ENCODE measurements around the gene TATDN2.
A peak's percentile ranks its signal among the peaks of the same experiment; 100 is the strongest.

Gene TATDN2

GRCh38 chr3:10312861-10313260, 64.6 kb downstream of the TATDN2 start:
- no peaks in the 10 kb centered on the region for H3K4me1 ChIP-seq (ENCODE audit: control insufficient read depth, insufficient read depth, low read length, poor library complexity, severe bottlenecking)
- no peaks in the 10 kb centered on the region for H3K27me3 ChIP-seq (replicated peaks; ENCODE audit: control insufficient read depth, insufficient read depth, low read length, poor library complexity, severe bottlenecking)
- DNase-seq: no peak
- H3K4me3 ChIP-seq (ENCODE audit: insufficient read depth, low read depth, low read length, poor library complexity, severe bottlenecking): no peak overlapping the region
- H3K9me3 ChIP-seq (ENCODE audit: control insufficient read depth, low read length): no peaks in the 10 kb centered on the region
- H3K27ac ChIP-seq (ENCODE audit: insufficient read depth, low read length, poor library complexity, severe bottlenecking): no peak overlapping the region
- peaks cover 75% of the 10 kb centered on the region for H3K36me3 ChIP-seq (ENCODE audit: control insufficient read depth, insufficient read depth, low read length)

- DNase-seq: no peak
- H3K27me3 ChIP-seq (replicated peaks; ENCODE audit: control insufficient read depth, insufficient read depth, low read length, poor library complexity, severe bottlenecking): no peaks in the 10 kb centered on the region
- H3K4me3 ChIP-seq (ENCODE audit: insufficient read depth, low read depth, low read length, poor library complexity, severe bottlenecking): no peak overlapping the region
- peaks cover 3% of the 10 kb centered on the region for H3K4me1 ChIP-seq (ENCODE audit: control insufficient read depth, insufficient read depth, low read length, poor library complexity, severe bottlenecking)
- H3K27ac ChIP-seq (ENCODE audit: insufficient read depth, low read length, poor library complexity, severe bottlenecking): no peak overlapping the region
- peaks cover 71% of the 10 kb centered on the region for H3K36me3 ChIP-seq (ENCODE audit: control insufficient read depth, insufficient read depth, low read length)
- no peaks in the 10 kb centered on the region for H3K9me3 ChIP-seq (ENCODE audit: control insufficient read depth, low read length)
Observed at GRCh38 chr3:10315101-10315500, 66.8 kb downstream of the TATDN2 start.

DNA sequence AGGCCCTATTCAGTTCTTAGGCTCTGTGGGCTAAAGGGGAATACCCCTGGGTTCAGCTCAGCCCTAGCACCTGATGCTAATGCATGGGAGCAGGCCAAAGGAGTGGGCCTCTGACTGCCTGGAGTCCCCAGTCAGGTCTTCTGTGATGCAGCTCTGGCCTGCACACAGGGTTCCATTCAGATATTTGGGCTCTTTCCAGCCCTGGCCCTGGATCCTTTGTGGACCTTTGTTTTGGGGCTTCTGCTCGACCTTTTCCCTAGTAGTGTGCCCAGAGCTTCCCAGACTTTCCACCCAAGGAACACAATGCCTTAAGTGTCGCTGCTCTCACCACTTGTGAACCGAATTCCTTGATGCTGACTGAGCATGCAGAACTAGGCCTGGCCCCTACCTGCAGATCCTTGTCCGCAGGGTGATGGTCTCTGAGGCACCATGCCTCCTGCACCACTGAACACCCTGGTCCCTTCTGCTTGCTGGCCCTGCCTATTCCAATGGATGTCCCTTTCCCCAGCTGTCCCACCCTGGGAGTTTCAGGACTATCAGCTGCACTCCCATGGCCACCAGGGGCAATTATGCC, 67.6 kb downstream of the TATDN2 start:
- Histone ChIP-seq H3K4me3 (ENCODE audit: insufficient read depth, low read depth, low read length, poor library complexity, severe bottlenecking) (no peak overlapping the region), H3K27me3 (replicated peaks; ENCODE audit: control insufficient read depth, insufficient read depth, low read length, poor library complexity, severe bottlenecking) (no peaks in the 10 kb centered on the region), H3K27ac (ENCODE audit: insufficient read depth, low read length, poor library complexity, severe bottlenecking) (no peak overlapping the region), H3K9me3 (ENCODE audit: control insufficient read depth, low read length) (no peaks in the 10 kb centered on the region), H3K4me1 (ENCODE audit: control insufficient read depth, insufficient read depth, low read length, poor library complexity, severe bottlenecking) (peaks cover 10% of the 10 kb centered on the region), H3K36me3 (ENCODE audit: control insufficient read depth, insufficient read depth, low read length) (peaks cover 64% of the 10 kb centered on the region)
- no peak for DNase-seq

GRCh38 chr3:10317311-10317960, 69.2 kb downstream of the TATDN2 start:
- H3K4me3 ChIP-seq (ENCODE audit: insufficient read depth, low read depth, low read length, poor library complexity, severe bottlenecking): no peak overlapping the region
- H3K27ac ChIP-seq (ENCODE audit: insufficient read depth, low read length, poor library complexity, severe bottlenecking): no peak overlapping the region
- peaks cover 48% of the 10 kb centered on the region for H3K36me3 ChIP-seq (ENCODE audit: control insufficient read depth, insufficient read depth, low read length)

GRCh38 chr3:10317961-10318350, 69.7 kb downstream of the TATDN2 start:
- DNase-seq: no peak
- no peaks in the 10 kb centered on the region for H3K9me3 ChIP-seq (ENCODE audit: control insufficient read depth, low read length)
- H3K4me3 ChIP-seq (ENCODE audit: insufficient read depth, low read depth, low read length, poor library complexity, severe bottlenecking): no peak overlapping the region
- peaks cover 10% of the 10 kb centered on the region for H3K4me1 ChIP-seq (ENCODE audit: control insufficient read depth, insufficient read depth, low read length, poor library complexity, severe bottlenecking)
- no peak overlapping the region for H3K27ac ChIP-seq (ENCODE audit: insufficient read depth, low read length, poor library complexity, severe bottlenecking)
- H3K27me3 ChIP-seq (replicated peaks; ENCODE audit: control insufficient read depth, insufficient read depth, low read length, poor library complexity, severe bottlenecking): no peaks in the 10 kb centered on the region
- peaks cover 43% of the 10 kb centered on the region for H3K36me3 ChIP-seq (ENCODE audit: control insufficient read depth, insufficient read depth, low read length)

More at GRCh38 chr3:10317311-10317960, 69.2 kb downstream of the TATDN2 start:
- DNase-seq: no peak
- H3K9me3 ChIP-seq (ENCODE audit: control insufficient read depth, low read length): no peaks in the 10 kb centered on the region
- H3K4me1 ChIP-seq (ENCODE audit: control insufficient read depth, insufficient read depth, low read length, poor library complexity, severe bottlenecking): peaks cover 10% of the 10 kb centered on the region
- no peaks in the 10 kb centered on the region for H3K27me3 ChIP-seq (replicated peaks; ENCODE audit: control insufficient read depth, insufficient read depth, low read length, poor library complexity, severe bottlenecking)

DNA sequence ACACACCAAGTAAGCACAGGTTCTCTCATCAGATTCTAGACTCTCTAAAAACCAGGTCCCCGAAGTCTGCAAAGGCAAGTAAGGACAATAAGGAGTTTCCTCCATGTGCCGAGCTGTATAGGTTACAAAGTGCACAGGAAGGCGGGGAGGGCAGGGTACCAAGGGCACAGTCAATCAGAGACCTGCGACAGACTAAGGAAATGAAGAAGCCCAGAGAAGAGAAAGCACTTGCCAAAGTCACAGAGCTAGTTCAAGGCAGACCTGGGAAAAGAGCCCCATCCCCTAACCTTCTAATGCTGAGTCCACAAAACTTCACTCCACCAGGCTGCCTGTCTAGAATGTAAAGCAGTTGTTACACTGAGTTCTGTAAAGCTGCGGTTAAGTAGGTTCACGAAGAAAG, 71.0 kb downstream of the TATDN2 start:
- peaks cover 30% of the 10 kb centered on the region for H3K36me3 ChIP-seq (ENCODE audit: control insufficient read depth, insufficient read depth, low read length)
- no peaks in the 10 kb centered on the region for H3K27me3 ChIP-seq (replicated peaks; ENCODE audit: control insufficient read depth, insufficient read depth, low read length, poor library complexity, severe bottlenecking)
- peaks cover 10% of the 10 kb centered on the region for H3K4me1 ChIP-seq (ENCODE audit: control insufficient read depth, insufficient read depth, low read length, poor library complexity, severe bottlenecking)
- no peak for DNase-seq
- H3K9me3 ChIP-seq (ENCODE audit: control insufficient read depth, low read length): no peaks in the 10 kb centered on the region
- no peak overlapping the region for H3K27ac ChIP-seq (ENCODE audit: insufficient read depth, low read length, poor library complexity, severe bottlenecking)
- H3K4me3 ChIP-seq (ENCODE audit: insufficient read depth, low read depth, low read length, poor library complexity, severe bottlenecking): no peak overlapping the region

DNA sequence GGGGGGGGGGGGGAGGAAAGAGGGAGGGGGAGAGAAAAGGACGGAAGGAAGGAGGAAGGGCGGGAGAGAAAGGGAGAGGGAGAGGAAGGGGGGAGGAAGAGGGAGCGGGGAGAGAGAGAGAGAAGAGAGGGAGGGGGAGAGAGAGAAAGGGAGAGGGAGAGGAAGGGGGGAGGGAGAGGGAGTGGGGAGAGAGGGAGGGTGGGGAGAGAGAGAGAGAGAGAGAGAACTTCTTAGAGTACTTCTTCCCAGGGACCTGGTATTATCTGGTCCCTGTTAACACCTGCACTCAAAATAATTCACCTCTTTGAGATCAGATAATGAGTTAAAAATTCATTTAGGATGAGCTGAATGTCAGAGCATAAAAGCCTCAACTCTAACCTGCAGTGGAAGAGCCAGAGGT, 71.5 kb downstream of the TATDN2 start:
- Histone ChIP-seq H3K27ac (ENCODE audit: insufficient read depth, low read length, poor library complexity, severe bottlenecking) (peak overlapping the region; percentile 91), H3K4me1 (ENCODE audit: control insufficient read depth, insufficient read depth, low read length, poor library complexity, severe bottlenecking) (peaks cover 10% of the 10 kb centered on the region), H3K9me3 (ENCODE audit: control insufficient read depth, low read length) (no peaks in the 10 kb centered on the region), H3K36me3 (ENCODE audit: control insufficient read depth, insufficient read depth, low read length) (peaks cover 24% of the 10 kb centered on the region), H3K4me3 (ENCODE audit: insufficient read depth, low read depth, low read length, poor library complexity, severe bottlenecking) (peak overlapping the region; percentile 98), H3K27me3 (replicated peaks; ENCODE audit: control insufficient read depth, insufficient read depth, low read length, poor library complexity, severe bottlenecking) (no peaks in the 10 kb centered on the region)
- DNase-seq: no peak

- H3K36me3 ChIP-seq (ENCODE audit: control insufficient read depth, insufficient read depth, low read length): peaks cover 20% of the 10 kb centered on the region
- no peak for DNase-seq
- H3K4me3 ChIP-seq (ENCODE audit: insufficient read depth, low read depth, low read length, poor library complexity, severe bottlenecking): peak overlapping the region; percentile 98
Observed at GRCh38 chr3:10320320-10320677, 72.0 kb downstream of the TATDN2 start.

GRCh38 chr3:10321630-10322351, 73.5 kb downstream of the TATDN2 start:
- no peaks in the 10 kb centered on the region for H3K9me3 ChIP-seq (ENCODE audit: control insufficient read depth, low read length)
- no peak overlapping the region for H3K4me3 ChIP-seq (ENCODE audit: insufficient read depth, low read depth, low read length, poor library complexity, severe bottlenecking)
- DNase-seq: no peak
- H3K36me3 ChIP-seq (ENCODE audit: control insufficient read depth, insufficient read depth, low read length): peaks cover 11% of the 10 kb centered on the region
- H3K27me3 ChIP-seq (replicated peaks; ENCODE audit: control insufficient read depth, insufficient read depth, low read length, poor library complexity, severe bottlenecking): no peaks in the 10 kb centered on the region
- H3K4me1 ChIP-seq (ENCODE audit: control insufficient read depth, insufficient read depth, low read length, poor library complexity, severe bottlenecking): peaks cover 10% of the 10 kb centered on the region
- H3K27ac ChIP-seq (ENCODE audit: insufficient read depth, low read length, poor library complexity, severe bottlenecking): no peak overlapping the region

More at GRCh38 chr3:10320320-10320677, 72.0 kb downstream of the TATDN2 start:
- Histone ChIP-seq H3K27me3 (replicated peaks; ENCODE audit: control insufficient read depth, insufficient read depth, low read length, poor library complexity, severe bottlenecking) (no peaks in the 10 kb centered on the region), H3K27ac (ENCODE audit: insufficient read depth, low read length, poor library complexity, severe bottlenecking) (peak overlapping the region; percentile 91), H3K4me1 (ENCODE audit: control insufficient read depth, insufficient read depth, low read length, poor library complexity, severe bottlenecking) (peaks cover 10% of the 10 kb centered on the region), H3K9me3 (ENCODE audit: control insufficient read depth, low read length) (no peaks in the 10 kb centered on the region)

GRCh38 chr3:10322352-10322710, 74.1 kb downstream of the TATDN2 start:
- Histone ChIP-seq H3K36me3 (ENCODE audit: control insufficient read depth, insufficient read depth, low read length) (peaks cover 10% of the 10 kb centered on the region), H3K27me3 (replicated peaks; ENCODE audit: control insufficient read depth, insufficient read depth, low read length, poor library complexity, severe bottlenecking) (no peaks in the 10 kb centered on the region), H3K4me1 (ENCODE audit: control insufficient read depth, insufficient read depth, low read length, poor library complexity, severe bottlenecking) (peaks cover 10% of the 10 kb centered on the region), H3K27ac (ENCODE audit: insufficient read depth, low read length, poor library complexity, severe bottlenecking) (no peak overlapping the region), H3K4me3 (ENCODE audit: insufficient read depth, low read depth, low read length, poor library complexity, severe bottlenecking) (no peak overlapping the region), H3K9me3 (ENCODE audit: control insufficient read depth, low read length) (no peaks in the 10 kb centered on the region)
- DNase-seq: no peak
